Bronchial epithelial cell (primary cell): ENCODE data around the gene SMNDC1. TPM values are rescaled to one million over a fixed set of nuclear protein-coding genes. Genes with fewer than 3 reads are reported as not detected.
A peak's percentile ranks its signal among the peaks of the same experiment; 100 is the strongest.

Experiments used
- DNase-seq: peaks from one replicate; pipeline ENCODE4 v3.0.0-alpha.2; 2010; ENCODE audit warnings: low read depth
- FAIRE-seq: peaks from 2 replicates; lab custom pipeline; 2011; peaks lifted over from hg19 to GRCh38; lab: Jason Lieb, UNC
- H3K27me3 ChIP-seq: 2 replicates; pipeline ENCODE4 v1.5.1; 2011; ENCODE audit warnings: low read length; ENCODE audit not compliant: control insufficient read depth, insufficient read depth
- H3K36me3 ChIP-seq: 2 replicates; pipeline ENCODE4 v1.5.1; 2011; ENCODE audit warnings: low read length; ENCODE audit not compliant: control insufficient read depth, insufficient read depth
- H3K4me3 ChIP-seq: 2 replicates; pipeline ENCODE4 v1.5.1; 2011; ENCODE audit warnings: mild to moderate bottlenecking, low read depth, low read length, control low read depth
- total RNA-seq: library from RNA; depleted of rRNA; stranded (reverse); fragments of >200 nt; gene quantifications from 2 replicates; pipeline ENCODE4 v1.2.1, GENCODE V29; 2014
- TF ChIP-seq, protein P1 (sequence below): IDR thresholded peaks from 2 replicates; pipeline ENCODE4 v1.5.1; 2011; ENCODE audit warnings: mild to moderate bottlenecking, moderate library complexity, low read length, control low read depth, inconsistent platforms; ENCODE audit not compliant: insufficient read depth, severe bottlenecking

The SMNDC1 gene
- total RNA-seq, 1 donor from 2014 or later = 6.3 TPM

DNA sequence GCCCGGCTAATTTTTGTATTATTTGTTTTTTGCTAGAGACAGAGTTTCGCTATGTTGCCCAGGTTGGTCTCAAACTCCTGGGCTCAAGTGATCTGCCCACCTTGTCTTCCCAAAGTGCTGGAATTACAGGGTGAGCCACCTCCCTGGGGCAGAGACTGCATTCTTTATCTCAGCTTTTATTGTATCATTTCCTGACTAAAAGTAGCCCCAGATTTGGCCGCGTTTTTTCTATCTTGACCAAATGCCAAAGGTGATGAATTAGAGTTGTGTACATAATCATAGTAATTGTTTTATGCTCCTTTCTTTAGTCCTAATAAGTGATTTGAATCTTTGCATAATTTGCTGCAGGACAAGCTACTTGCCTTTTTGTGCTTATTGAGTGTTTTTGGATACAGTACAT is 3.1 kb upstream of the SMNDC1 start:
- Histone ChIP-seq H3K4me3 (no peak overlapping the region), H3K27me3 (no peaks in the 10 kb centered on the region), H3K36me3 (no peaks in the 10 kb centered on the region)
- TF ChIP-seq, protein P1, sequence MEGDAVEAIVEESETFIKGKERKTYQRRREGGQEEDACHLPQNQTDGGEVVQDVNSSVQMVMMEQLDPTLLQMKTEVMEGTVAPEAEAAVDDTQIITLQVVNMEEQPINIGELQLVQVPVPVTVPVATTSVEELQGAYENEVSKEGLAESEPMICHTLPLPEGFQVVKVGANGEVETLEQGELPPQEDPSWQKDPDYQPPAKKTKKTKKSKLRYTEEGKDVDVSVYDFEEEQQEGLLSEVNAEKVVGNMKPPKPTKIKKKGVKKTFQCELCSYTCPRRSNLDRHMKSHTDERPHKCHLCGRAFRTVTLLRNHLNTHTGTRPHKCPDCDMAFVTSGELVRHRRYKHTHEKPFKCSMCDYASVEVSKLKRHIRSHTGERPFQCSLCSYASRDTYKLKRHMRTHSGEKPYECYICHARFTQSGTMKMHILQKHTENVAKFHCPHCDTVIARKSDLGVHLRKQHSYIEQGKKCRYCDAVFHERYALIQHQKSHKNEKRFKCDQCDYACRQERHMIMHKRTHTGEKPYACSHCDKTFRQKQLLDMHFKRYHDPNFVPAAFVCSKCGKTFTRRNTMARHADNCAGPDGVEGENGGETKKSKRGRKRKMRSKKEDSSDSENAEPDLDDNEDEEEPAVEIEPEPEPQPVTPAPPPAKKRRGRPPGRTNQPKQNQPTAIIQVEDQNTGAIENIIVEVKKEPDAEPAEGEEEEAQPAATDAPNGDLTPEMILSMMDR = no peak
- DNase-seq = peak; percentile 57
- FAIRE-seq = no peak

GRCh38 chr10:110306452-110306768 is 1.7 kb upstream of the SMNDC1 start:
- TF ChIP-seq, protein P1 = no peak
- FAIRE-seq (no peak), DNase-seq (no peak)
- Histone ChIP-seq H3K36me3 (peaks cover 1% of the 10 kb centered on the region), H3K27me3 (no peaks in the 10 kb centered on the region), H3K4me3 (no peak overlapping the region)

- TF ChIP-seq, protein P1 = peak; percentile 48
- Histone ChIP-seq H3K36me3 (peaks cover 1% of the 10 kb centered on the region), H3K4me3 (no peak overlapping the region), H3K27me3 (no peaks in the 10 kb centered on the region)
- FAIRE-seq = no peak
- peak; percentile 91 for DNase-seq
Observed at GRCh38 chr10:110305767-110306451, 1.2 kb upstream of the SMNDC1 start.

- TF ChIP-seq, protein P1 = no peak
- DNase-seq (no peak), FAIRE-seq (no peak)
- Histone ChIP-seq H3K36me3 (peaks cover 5% of the 10 kb centered on the region), H3K4me3 (peak overlapping the region; percentile 86), H3K27me3 (no peaks in the 10 kb centered on the region)
Observed at GRCh38 chr10:110304394-110304779, 333 bp downstream of the SMNDC1 start.

- DNase-seq (no peak), FAIRE-seq (no peak)
- H3K36me3 ChIP-seq = peaks cover 5% of the 10 kb centered on the region
- H3K4me3 ChIP-seq = peak overlapping the region; percentile 86
- TF ChIP-seq, protein P1 = no peak
- no peaks in the 10 kb centered on the region for H3K27me3 ChIP-seq
Observed at GRCh38 chr10:110303681-110304080, 1.0 kb downstream of the SMNDC1 start.

- FAIRE-seq = no peak
- DNase-seq = no peak
- Histone ChIP-seq H3K36me3 (peaks cover 15% of the 10 kb centered on the region), H3K27me3 (no peaks in the 10 kb centered on the region), H3K4me3 (no peak overlapping the region)
- TF ChIP-seq, protein P1 = no peak
Observed at GRCh38 chr10:110300486-110300986, 4.2 kb downstream of the SMNDC1 start.
